BE2C (cell line): ENCODE results near the gene C9orf50.

Experiments
- DNase-seq: peaks from one replicate; pipeline ENCODE4 v3.0.0-alpha.2; 2020
- H3K27me3 ChIP-seq: fragments of 250-450 bp; sonication (Bioruptor Pico); 2 replicates; pipeline ENCODE4 v1.5.1; 2020; ENCODE audit warnings: mild to moderate bottlenecking
- H3K36me3 ChIP-seq: fragments of 250-450 bp; sonication (Bioruptor Pico); 2 replicates; pipeline ENCODE4 v1.5.1; 2020; ENCODE audit warnings: mild to moderate bottlenecking
- H3K4me1 ChIP-seq: fragments of 250-450 bp; sonication (Bioruptor Pico); 2 replicates; pipeline ENCODE4 v1.5.1; 2020
- H3K4me3 ChIP-seq: 2 replicates; pipeline ENCODE4 v1.5.1; 2011; ENCODE audit warnings: low read depth, low read length
- H3K9me3 ChIP-seq: fragments of 250-450 bp; sonication (Bioruptor Pico); 2 replicates; pipeline ENCODE4 v1.5.1; 2020
- CTCF ChIP-seq: IDR thresholded peaks from 2 replicates; pipeline ENCODE4 v1.5.1; 2012; ENCODE audit warnings: mild to moderate bottlenecking, low read depth, low read length

Gene C9orf50

GRCh38 chr9:129631674-129632129 lies 10.8 kb upstream of the C9orf50 start:
- Histone ChIP-seq H3K9me3 (no peaks in the 10 kb centered on the region), H3K4me3 (no peak overlapping the region), H3K4me1 (peaks cover 4% of the 10 kb centered on the region), H3K36me3 (peaks cover 82% of the 10 kb centered on the region), H3K27me3 (no peaks in the 10 kb centered on the region)
- TF ChIP-seq CTCF: no peak
- no peak for DNase-seq

DNA sequence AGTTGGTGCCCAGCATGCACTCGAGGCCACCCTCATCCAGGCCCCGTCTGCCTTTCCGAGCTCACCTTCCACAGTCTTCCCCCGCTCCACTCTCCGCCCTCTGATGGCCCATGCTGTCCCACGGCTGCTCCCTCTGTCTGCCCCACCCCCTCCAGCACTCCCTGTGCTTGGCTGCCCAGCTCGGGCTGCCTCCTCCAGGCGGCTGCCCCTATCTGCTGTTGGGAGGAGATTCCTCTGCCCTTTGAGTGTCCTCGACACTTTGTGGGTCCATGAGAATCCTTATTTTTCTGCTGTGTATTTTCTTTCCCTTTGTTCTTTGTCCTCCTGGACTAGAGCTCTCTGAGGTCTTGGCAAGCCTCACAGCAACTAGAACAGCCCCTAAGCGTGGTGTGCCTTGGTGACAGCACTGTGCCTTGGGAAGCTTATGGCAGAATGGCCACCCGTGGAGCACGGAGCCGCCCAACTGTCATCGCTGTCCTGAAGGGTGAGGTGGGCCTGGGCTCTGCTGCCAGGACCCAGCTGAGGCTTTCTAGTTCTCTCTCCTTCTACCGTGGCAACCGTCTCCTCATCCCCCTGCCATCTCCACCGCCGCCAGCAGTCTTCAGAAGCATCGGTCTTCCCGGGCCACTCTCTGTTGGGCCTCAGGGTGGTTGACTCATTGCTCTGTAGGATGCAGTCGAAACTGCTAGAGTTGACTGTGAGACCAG lies 10.2 kb upstream of the C9orf50 start:
- Histone ChIP-seq H3K36me3 (peaks cover 84% of the 10 kb centered on the region), H3K4me3 (no peak overlapping the region), H3K4me1 (peaks cover 4% of the 10 kb centered on the region), H3K27me3 (no peaks in the 10 kb centered on the region), H3K9me3 (no peaks in the 10 kb centered on the region)
- no peak for DNase-seq
- TF ChIP-seq CTCF: no peak

- Histone ChIP-seq H3K4me3 (no peak overlapping the region), H3K27me3 (no peaks in the 10 kb centered on the region), H3K4me1 (peaks cover 5% of the 10 kb centered on the region), H3K9me3 (no peaks in the 10 kb centered on the region), H3K36me3 (peaks cover 69% of the 10 kb centered on the region)
- no peak for DNase-seq
- TF ChIP-seq CTCF: no peak
These were observed 8.4 kb upstream of the C9orf50 start for GRCh38 chr9:129629251-129629820.

GRCh38 chr9:129628709-129629108 lies 7.8 kb upstream of the C9orf50 start:
- no peak for TF ChIP-seq CTCF

DNA sequence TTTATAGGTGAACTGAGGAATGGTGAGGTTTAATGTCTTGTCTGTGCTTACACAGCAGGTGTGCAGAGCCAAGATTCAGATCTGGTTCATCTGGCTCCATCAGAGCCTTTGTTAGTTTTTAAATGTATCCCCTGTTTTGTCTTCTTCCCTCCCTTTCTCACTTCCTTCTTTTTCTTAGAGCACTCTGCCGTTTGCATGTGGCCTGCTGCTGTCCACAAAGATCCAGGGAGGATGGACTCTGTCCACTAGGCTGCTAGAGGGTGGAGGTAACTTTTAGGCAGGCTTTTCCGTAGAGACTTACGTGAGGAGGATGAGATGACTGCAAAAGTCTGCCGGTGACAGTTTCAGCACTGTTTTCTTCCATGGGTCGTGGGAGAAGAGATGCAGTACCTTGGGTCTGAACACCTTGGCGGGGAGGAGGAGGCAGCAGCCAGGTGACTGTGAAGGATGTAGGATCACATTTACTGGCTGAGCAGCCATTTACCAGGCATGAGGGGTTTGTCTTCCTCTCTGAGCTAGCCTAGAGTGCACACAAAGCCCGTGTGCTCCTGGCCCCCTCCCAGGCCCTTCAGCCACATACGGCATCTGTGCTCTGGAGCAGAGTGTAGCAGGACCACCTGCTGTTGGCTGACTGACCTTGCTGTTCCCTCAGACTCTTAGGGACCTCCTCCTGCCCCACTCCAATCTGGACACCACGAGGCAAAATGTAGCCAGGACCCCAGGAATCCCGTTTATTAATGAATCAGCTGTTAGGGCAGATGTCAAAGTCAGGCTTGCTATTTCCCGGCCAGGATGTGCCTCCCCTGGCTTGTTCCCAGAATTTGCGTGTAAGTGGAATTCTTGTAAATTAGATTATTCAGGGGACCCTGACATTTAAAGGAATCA lies 6.9 kb upstream of the C9orf50 start:
- Histone ChIP-seq H3K36me3 (peaks cover 56% of the 10 kb centered on the region), H3K4me3 (peak overlapping the region; percentile 100), H3K4me1 (peaks cover 7% of the 10 kb centered on the region)

More at GRCh38 chr9:129628709-129629108, 7.8 kb upstream of the C9orf50 start:
- peaks cover 7% of the 10 kb centered on the region for H3K4me1 ChIP-seq
- peaks cover 65% of the 10 kb centered on the region for H3K36me3 ChIP-seq
- no peak for DNase-seq
- no peak overlapping the region; the same call in 1 of the 2 replicates for H3K4me3 ChIP-seq
- H3K27me3 ChIP-seq: no peaks in the 10 kb centered on the region
- no peaks in the 10 kb centered on the region for H3K9me3 ChIP-seq

More for the DNA sequence above, 6.9 kb upstream of the C9orf50 start:
- Histone ChIP-seq H3K9me3 (no peaks in the 10 kb centered on the region), H3K27me3 (no peaks in the 10 kb centered on the region)
- DNase-seq: no peak
- TF ChIP-seq CTCF: no peak
